Ascending aorta (tissue), 2 donors: ENCODE measurements around the gene CPA1. TPM values are rescaled to one million over a fixed set of nuclear protein-coding genes. Genes with fewer than 3 reads are reported as not detected.

Source experiments
- DNase-seq, 2 donors: peaks; one replicate each; pipeline ENCODE4 v3.0.0-alpha.2; 2019; ENCODE audit warnings: low spot score in 2 of 2
- H3K27ac ChIP-seq, 2 donors: fragments of 200-600 bp; sonication (generic); one replicate each; pipeline ENCODE4 v1.5.1; 2016 to 2017; ENCODE audit warnings: mild to moderate bottlenecking in 1 of 2
- H3K27me3 ChIP-seq: fragments of 200-600 bp; sonication (generic); one replicate; pipeline ENCODE4 v1.5.1; 2017
- H3K36me3 ChIP-seq, 2 donors: fragments of 200-600 bp; sonication (generic); one replicate each; pipeline ENCODE4 v1.5.1; 2016
- H3K4me1 ChIP-seq, 2 donors: fragments of 200-600 bp; sonication (generic); one replicate each; pipeline ENCODE4 v1.5.1; 2016 to 2017; ENCODE audit warnings: mild to moderate bottlenecking in 1 of 2
- H3K4me3 ChIP-seq, 2 donors: fragments of 200-600 bp; sonication (generic); one replicate each; pipeline ENCODE4 v1.5.1; 2016 to 2017; ENCODE audit warnings: mild to moderate bottlenecking in 1 of 2
- H3K9me3 ChIP-seq, 2 donors: fragments of 200-600 bp; sonication (generic); one replicate each; pipeline ENCODE4 v1.5.1; 2016
- CTCF ChIP-seq, 3 experiments: fragments of 200-600 bp in 2 of 3; fragments of 450-650 bp in 1 of 3; sonication (generic) in 2 of 3; IDR thresholded peaks; one replicate each; pipeline ENCODE4 v1.5.1; 2016 to 2019; ENCODE audit warnings: antibody characterized with exemption in 3 of 3, mild to moderate bottlenecking in 1 of 3, moderate library complexity in 1 of 3
- intact Hi-C: fragments of 100-400 bp; cut with DNase I; formaldehyde crosslinking; loops from one replicate; pipeline ENCODE4 v1.15.1; 2023
- total RNA-seq: library from RNA; depleted of rRNA; stranded (reverse); fragments of >200 nt; gene quantifications from one replicate; pipeline ENCODE4 v1.1.0, GENCODE V29; 2016

CPA1 gene
- total RNA-seq, 1 donor from 2014 or later, result not detected

- Histone ChIP-seq H3K27me3 (no peaks in the 10 kb centered on the region), H3K9me3 (peaks cover 0 to 5% of the 10 kb centered on the region in 2 donors), H3K4me1 (peaks cover 7 to 19% of the 10 kb centered on the region in 2 donors), H3K27ac (no peak overlapping the region), H3K36me3 (no peaks in the 10 kb centered on the region), H3K4me3 (no peak overlapping the region)
- DNase-seq, result no peak
- no peak for TF ChIP-seq CTCF (IDR thresholded peaks at IDR 0.05)
- intact Hi-C loops, result loop anchor here (10.0 kb wide), 1 partner anchor 64 kb away; the partner anchor contains the start of gene CPA4
Observed at GRCh38 chr7:130358471-130358870, 21.8 kb upstream of the CPA1 start.

GRCh38 chr7:130359276-130359857, 20.9 kb upstream of the CPA1 start:
- DNase-seq, result peak in 1 of 2 donors; percentile 37
- no peak for TF ChIP-seq CTCF (IDR thresholded peaks at IDR 0.05)
- H3K36me3 ChIP-seq, result no peaks in the 10 kb centered on the region
- H3K27ac ChIP-seq, result no peak overlapping the region
- H3K9me3 ChIP-seq, result peaks cover 0 to 5% of the 10 kb centered on the region in 2 donors
- peaks cover 7 to 27% of the 10 kb centered on the region in 2 donors for H3K4me1 ChIP-seq
- no peak overlapping the region for H3K4me3 ChIP-seq
- intact Hi-C loops, result loop anchor here (10.0 kb wide), 1 partner anchor 65 kb away; the partner anchor contains the start of gene CPA4
- H3K27me3 ChIP-seq, result no peaks in the 10 kb centered on the region

GRCh38 chr7:130360518-130360917, 19.8 kb upstream of the CPA1 start:
- Histone ChIP-seq H3K9me3 (peaks cover 0 to 5% of the 10 kb centered on the region in 2 donors), H3K4me1 (peaks cover 7 to 29% of the 10 kb centered on the region in 2 donors), H3K27ac (no peak overlapping the region), H3K27me3 (no peaks in the 10 kb centered on the region), H3K36me3 (no peaks in the 10 kb centered on the region), H3K4me3 (no peak overlapping the region)
- no peak for TF ChIP-seq CTCF (IDR thresholded peaks at IDR 0.05)
- DNase-seq, result no peak
- intact Hi-C loops, result loop anchor here (5.0 to 10.0 kb wide), 2 partner anchors 37 to 304 kb away; partner anchors contain the start of gene COPG2

- Histone ChIP-seq H3K27ac (no peak overlapping the region), H3K36me3 (no peaks in the 10 kb centered on the region), H3K4me3 (no peak overlapping the region), H3K4me1 (peaks cover 0 to 21% of the 10 kb centered on the region in 2 donors), H3K27me3 (no peaks in the 10 kb centered on the region), H3K9me3 (peaks cover 0 to 5% of the 10 kb centered on the region in 2 donors)
- DNase-seq, result peak in 1 of 2 donors; percentile 31
- no peak for TF ChIP-seq CTCF (IDR thresholded peaks at IDR 0.05)
- intact Hi-C loops, result loop anchor here (5.0 to 10.0 kb wide), 2 partner anchors 36 to 303 kb away; partner anchors contain the start of gene COPG2
Observed at GRCh38 chr7:130361681-130362080, 18.6 kb upstream of the CPA1 start.

GRCh38 chr7:130362251-130362816, 18.0 kb upstream of the CPA1 start:
- Histone ChIP-seq H3K27ac (no peak overlapping the region), H3K4me1 (peaks cover 0 to 14% of the 10 kb centered on the region in 2 donors), H3K27me3 (no peaks in the 10 kb centered on the region), H3K9me3 (peaks cover 0 to 5% of the 10 kb centered on the region in 2 donors), H3K4me3 (no peak overlapping the region), H3K36me3 (no peaks in the 10 kb centered on the region)
- intact Hi-C loops, result loop anchor here (5.0 to 10.0 kb wide), 2 partner anchors 35 to 302 kb away; partner anchors contain the start of gene COPG2
- DNase-seq, result no peak
- TF ChIP-seq CTCF (IDR thresholded peaks at IDR 0.05), result no peak
